OCI-LY3 (cell line): ENCODE measurements around the gene PSME1.
A peak's percentile ranks its signal among the peaks of the same experiment; 100 is the strongest.

ENCODE experiments used
- H2AFZ ChIP-seq: fragments of 200-600, 300-600 bp; shearing (Covaris generic); 2 replicates; pipeline ENCODE4 v1.6.0; 2014; ENCODE audit warnings: antibody characterized with exemption, low read depth, low read length
- H3K27ac ChIP-seq: fragments of 200-600, 300-600 bp; sonication (generic); 2 replicates; pipeline ENCODE4 v1.5.1; 2014; ENCODE audit warnings: mild to moderate bottlenecking, low read length, moderate library complexity, mixed read lengths
- H3K27me3 ChIP-seq: fragments of 200-600, 300-600 bp; sonication (generic); 2 replicates; pipeline ENCODE4 v1.6.1; 2014; ENCODE audit warnings: low read depth, low read length, mixed read lengths
- H3K36me3 ChIP-seq: fragments of 200-600, 300-600 bp; sonication (generic); replicated peaks from 2 replicates; pipeline ENCODE3; 2014; ENCODE audit warnings: low read depth, low read length, mixed read lengths
- H3K4me1 ChIP-seq: fragments of 300-600, 200-600 bp; sonication (generic); 2 replicates; pipeline ENCODE4 v1.6.1; 2014; ENCODE audit warnings: low read length, mixed read lengths
- H3K4me2 ChIP-seq: fragments of 200-600, 300-600 bp; sonication (generic); 2 replicates; pipeline ENCODE4 v1.6.1; 2014; ENCODE audit warnings: low read length, mixed read lengths
- H3K4me3 ChIP-seq: fragments of 300-600, 200-600 bp; sonication (generic); 2 replicates; pipeline ENCODE4 v1.5.1; 2014; ENCODE audit warnings: antibody characterized with exemption, mild to moderate bottlenecking, low read length, moderate library complexity
- H3K79me2 ChIP-seq: fragments of 300-600, 200-600 bp; shearing (Covaris generic); 2 replicates; pipeline ENCODE4 v1.6.1; 2014; ENCODE audit warnings: mild to moderate bottlenecking, low read length, mixed read lengths
- H3K9ac ChIP-seq: fragments of 300-600, 200-600 bp; shearing (Covaris generic); 2 replicates; pipeline ENCODE4 v1.6.0; 2014; ENCODE audit warnings: mild to moderate bottlenecking, low read length, moderate library complexity
- H3K9me3 ChIP-seq: fragments of 200-600, 300-600 bp; shearing (Covaris generic); 2 replicates; pipeline ENCODE4 v1.6.1; 2014; ENCODE audit warnings: low read length, mixed read lengths; ENCODE audit not compliant: insufficient read depth
- H4K20me1 ChIP-seq: fragments of 200-600, 300-600 bp; sonication (generic); 2 replicates; pipeline ENCODE4 v1.6.1; 2016; ENCODE audit warnings: low read length, mixed read lengths; ENCODE audit not compliant: insufficient read depth
- CTCF ChIP-seq: fragments of 200-600, 300-600 bp; sonication (generic); IDR thresholded peaks from 2 replicates; pipeline ENCODE4 v1.5.1; 2014; ENCODE audit warnings: antibody characterized with exemption, low read length, low read depth
- EZH2phosphoT487 ChIP-seq: fragments of 200-600 bp; shearing (Covaris generic); IDR thresholded peaks from 2 replicates; pipeline ENCODE4 v1.6.1; 2018; ENCODE audit warnings: antibody characterized with exemption, mixed run types, low read depth

Gene PSME1

DNA sequence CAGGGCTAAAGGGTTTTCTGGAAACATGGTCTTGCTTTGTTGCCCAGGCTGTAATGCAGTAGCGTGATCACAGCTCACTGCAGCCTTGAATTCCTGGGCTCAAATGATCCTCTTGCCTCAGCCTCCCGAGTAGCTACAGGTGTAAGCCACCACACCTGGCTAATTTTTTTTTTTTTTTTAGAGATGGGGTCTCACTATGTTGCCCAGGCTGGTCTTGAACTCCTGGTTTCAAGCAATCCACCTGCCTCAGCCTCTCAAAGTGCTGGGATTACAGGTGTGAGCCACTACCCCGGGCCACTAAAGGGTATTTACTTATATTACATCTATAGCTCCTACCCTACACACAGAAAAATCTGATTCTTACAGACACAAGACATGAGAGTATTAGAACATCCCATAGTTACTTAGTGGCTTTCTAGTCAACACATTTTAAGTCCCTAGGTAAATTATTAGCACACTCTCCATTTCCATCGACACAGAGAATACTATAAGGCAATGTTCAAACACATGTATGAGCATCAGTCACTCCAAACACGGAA, 27.6 kb upstream of the PSME1 start:
- peak overlapping the region; percentile 60 for H3K4me2 ChIP-seq

DNA sequence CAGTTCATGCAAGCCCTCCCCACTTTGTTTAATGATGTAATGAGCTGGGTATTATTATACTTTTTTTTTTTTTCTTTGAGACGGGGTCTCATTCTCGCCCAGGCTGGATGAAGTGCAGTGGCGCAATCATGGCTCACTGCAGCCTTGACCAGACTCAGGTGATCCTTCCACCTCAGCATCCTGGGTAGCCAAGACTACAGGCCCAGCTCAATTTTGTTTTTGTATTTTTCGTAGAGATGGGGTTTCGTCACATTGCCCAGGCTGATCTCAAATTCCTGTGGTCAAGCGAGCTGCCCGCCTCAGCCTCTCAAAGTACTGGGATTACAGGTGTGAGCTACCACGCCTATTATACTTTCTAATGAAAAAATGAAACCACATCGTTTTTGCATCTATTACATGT, 25.9 kb upstream of the PSME1 start:
- H4K20me1 ChIP-seq = no peaks in the 10 kb centered on the region
- no peak overlapping the region for H3K9ac ChIP-seq
- no peak overlapping the region for H3K4me2 ChIP-seq
- H3K9me3 ChIP-seq = no peaks in the 10 kb centered on the region
- no peaks in the 10 kb centered on the region for H3K27me3 ChIP-seq
- no peak overlapping the region for H3K27ac ChIP-seq
- H3K4me3 ChIP-seq = no peak overlapping the region
- H3K36me3 ChIP-seq = no peaks in the 10 kb centered on the region
- peaks cover 7% of the 10 kb centered on the region for H3K4me1 ChIP-seq
- TF ChIP-seq CTCF = no peak
- TF ChIP-seq EZH2phosphoT487 = no peak
- H2AFZ ChIP-seq = no peak overlapping the region
- H3K79me2 ChIP-seq = no peaks in the 10 kb centered on the region

More for the DNA sequence above, 27.6 kb upstream of the PSME1 start:
- Histone ChIP-seq H3K9me3 (no peaks in the 10 kb centered on the region), H3K27me3 (no peaks in the 10 kb centered on the region), H3K4me1 (peaks cover 7% of the 10 kb centered on the region), H3K4me3 (no peak overlapping the region), H3K27ac (no peak overlapping the region; the same call in 1 of the 2 replicates), H3K9ac (peak overlapping the region; percentile 16; the same call in 1 of the 2 replicates), H4K20me1 (no peaks in the 10 kb centered on the region), H3K36me3 (peaks cover 12% of the 10 kb centered on the region), H3K79me2 (no peaks in the 10 kb centered on the region), H2AFZ (peak overlapping the region; percentile 91)
- TF ChIP-seq EZH2phosphoT487 (no peak), CTCF (no peak)

DNA sequence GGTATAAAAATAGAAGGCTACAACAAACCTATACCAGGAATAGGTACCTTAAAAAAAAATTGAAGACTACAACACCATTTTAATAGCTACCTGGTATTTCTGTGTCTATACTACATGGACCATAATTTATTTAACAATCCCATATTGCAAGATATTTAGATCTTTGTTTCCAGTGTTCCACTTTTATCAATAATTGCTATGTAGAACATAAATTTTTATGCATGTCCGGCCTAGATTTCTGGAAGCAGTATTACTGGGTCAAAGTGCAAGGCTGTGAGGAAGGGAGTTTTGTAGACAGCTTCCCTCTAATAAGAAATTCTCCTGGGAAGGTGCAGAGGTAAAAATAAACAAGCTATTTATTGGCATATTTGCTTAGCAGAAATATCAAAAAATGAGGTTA, 25.5 kb upstream of the PSME1 start:
- Histone ChIP-seq H3K36me3 (no peaks in the 10 kb centered on the region), H3K4me1 (peaks cover 9% of the 10 kb centered on the region), H4K20me1 (no peaks in the 10 kb centered on the region), H3K4me3 (no peak overlapping the region), H3K27me3 (no peaks in the 10 kb centered on the region), H3K27ac (no peak overlapping the region), H3K9ac (no peak overlapping the region), H2AFZ (no peak overlapping the region), H3K79me2 (peaks cover 2% of the 10 kb centered on the region; the same call in 1 of the 2 replicates), H3K9me3 (no peaks in the 10 kb centered on the region), H3K4me2 (no peak overlapping the region)
- no peak for TF ChIP-seq CTCF
- TF ChIP-seq EZH2phosphoT487 = no peak

DNA sequence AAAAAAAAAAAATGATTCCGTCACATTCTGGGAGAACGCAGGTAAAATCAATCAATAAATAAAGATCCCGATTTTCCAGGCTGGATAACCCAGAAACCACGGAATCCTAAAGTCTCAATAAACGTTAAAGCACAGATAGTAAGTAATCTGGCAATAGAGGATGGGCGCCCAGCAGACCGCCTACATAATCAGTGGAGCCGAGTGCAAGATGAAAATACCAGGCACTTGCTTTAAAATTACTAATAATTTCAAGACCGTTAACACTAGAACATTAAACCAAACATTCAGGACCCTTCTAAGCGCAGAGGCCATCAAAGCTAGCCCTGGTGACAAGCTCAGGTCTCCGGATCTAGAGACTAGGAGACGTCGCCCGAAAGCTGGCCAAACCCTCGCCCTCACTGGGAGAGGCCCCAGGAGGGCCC, 22.6 kb upstream of the PSME1 start:
- TF ChIP-seq EZH2phosphoT487 (no peak), CTCF (no peak)
- H3K79me2 ChIP-seq = peaks cover 12% of the 10 kb centered on the region; the same call in 1 of the 2 replicates
- no peaks in the 10 kb centered on the region for H3K9me3 ChIP-seq
- H3K27me3 ChIP-seq = no peaks in the 10 kb centered on the region
- peak overlapping the region; percentile 76; the same call in 1 of the 2 replicates for H2AFZ ChIP-seq
- peaks cover 12% of the 10 kb centered on the region for H3K36me3 ChIP-seq
- peak overlapping the region; percentile 95 for H3K27ac ChIP-seq
- H4K20me1 ChIP-seq = no peaks in the 10 kb centered on the region
- peaks cover 15% of the 10 kb centered on the region for H3K4me1 ChIP-seq
- H3K9ac ChIP-seq = peak overlapping the region; percentile 96
- peak overlapping the region; percentile 89 for H3K4me2 ChIP-seq
- peak overlapping the region; percentile 91 for H3K4me3 ChIP-seq
